ENCODE measurements around the gene LARGE1.
"Not testable (repeated sequence)": the region's sequence is repeated elsewhere in the genome, so short reads cannot be mapped to it uniquely, and the experiment has no call there.

LARGE1 gene

GRCh38 chr22:33584152-33584551, 336.1 kb downstream of the LARGE1 start:
- no peak for DNase-seq

- no peak for DNase-seq
Observed at GRCh38 chr22:33582822-33583400, 337.4 kb downstream of the LARGE1 start.

- peak; percentile 94 for DNase-seq
Observed at GRCh38 chr22:33580310-33580709, 340.0 kb downstream of the LARGE1 start.

DNA sequence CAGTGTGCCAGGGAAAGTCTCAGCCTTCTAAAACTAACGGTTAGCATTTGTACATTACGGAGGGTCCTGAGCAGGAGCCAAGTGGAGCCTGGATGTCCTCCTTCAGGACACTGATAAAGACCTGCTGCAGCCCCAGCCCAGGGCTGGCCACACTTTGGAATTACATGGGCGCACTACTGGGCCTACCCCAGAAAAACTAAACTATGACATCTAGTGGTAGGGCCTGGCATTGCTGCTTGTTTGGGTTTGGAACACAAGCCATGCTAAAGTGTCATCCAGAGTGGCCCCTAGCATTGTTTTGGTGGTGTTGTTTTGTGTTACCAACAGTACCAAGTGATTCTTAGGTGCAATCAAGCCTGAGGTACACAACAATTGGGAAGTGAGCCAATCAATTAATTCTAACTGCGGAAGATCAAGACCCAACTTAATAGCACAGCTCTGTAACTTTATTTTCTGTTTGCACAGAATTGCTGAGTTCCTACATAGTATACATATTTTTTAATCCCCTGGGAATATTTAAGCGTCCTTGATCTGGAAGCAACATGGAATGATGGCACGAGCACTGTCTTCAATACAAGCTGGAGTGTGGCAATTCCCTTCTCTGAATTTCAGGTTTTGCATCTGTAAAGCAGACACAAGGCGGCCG, 340.7 kb downstream of the LARGE1 start:
- DNase-seq, result peak; percentile 29

GRCh38 chr22:33578752-33579151, 341.5 kb downstream of the LARGE1 start:
- DNase-seq, result no peak

- DNase-seq, result peak; percentile 53
Observed at GRCh38 chr22:33577862-33578411, 342.3 kb downstream of the LARGE1 start.

DNA sequence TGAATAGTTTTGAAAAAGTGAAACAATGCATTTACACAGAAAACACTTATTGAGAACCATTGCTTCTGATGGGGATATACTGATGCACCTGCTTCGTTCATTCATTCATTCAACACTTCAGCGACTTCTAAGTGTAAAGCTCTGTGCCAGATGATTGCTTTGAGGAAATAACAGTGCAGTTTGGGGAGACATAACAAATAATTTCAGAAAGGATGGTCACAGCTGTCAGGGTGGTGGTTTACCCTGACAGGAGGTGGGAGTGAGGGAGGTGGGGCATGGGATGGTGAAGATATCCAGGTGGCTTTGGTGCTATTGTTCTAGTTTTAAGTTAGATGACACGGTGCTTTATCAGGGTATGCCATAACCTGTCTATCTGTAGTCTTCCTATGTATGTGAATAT, 344.1 kb downstream of the LARGE1 start:
- DNase-seq, result no peak

DNA sequence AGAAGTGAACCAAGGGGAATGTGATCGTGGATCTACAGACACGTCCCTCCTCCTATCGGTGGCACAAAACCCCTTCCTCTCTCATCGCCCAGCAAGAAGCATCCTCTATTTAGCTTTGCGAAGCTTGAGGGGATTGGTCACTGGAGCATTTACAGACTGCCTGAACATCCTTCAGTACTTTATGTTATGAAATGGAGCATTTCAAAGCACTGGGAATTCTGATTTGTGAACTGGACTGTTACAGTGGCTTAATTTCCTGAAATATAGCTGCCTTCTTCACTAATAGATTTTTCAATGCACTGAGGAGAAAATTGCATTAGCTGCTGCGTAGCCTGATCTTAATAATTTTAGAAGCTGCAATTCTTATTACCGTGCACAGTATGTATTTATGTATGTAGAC, 344.5 kb downstream of the LARGE1 start:
- DNase-seq, result no peak

DNA sequence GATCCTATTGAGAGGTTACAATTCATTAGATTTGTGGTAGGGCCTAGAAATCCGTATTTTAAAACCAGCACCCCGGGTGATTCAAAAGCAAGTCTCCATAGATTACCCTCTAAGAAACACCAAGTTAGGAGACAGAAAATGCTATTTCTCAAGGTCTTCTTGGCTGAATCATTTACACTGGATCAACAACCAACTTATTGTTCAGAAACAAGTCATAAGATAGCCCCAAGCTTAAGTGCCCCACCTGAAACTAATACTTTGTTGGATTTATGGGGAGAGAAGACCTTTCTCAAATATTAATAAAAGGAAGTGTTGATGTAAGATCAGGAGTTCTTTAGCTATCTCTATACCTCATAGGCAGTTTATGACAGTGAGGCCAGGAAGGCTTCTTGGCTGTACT, 345.2 kb downstream of the LARGE1 start:
- no peak for DNase-seq

DNA sequence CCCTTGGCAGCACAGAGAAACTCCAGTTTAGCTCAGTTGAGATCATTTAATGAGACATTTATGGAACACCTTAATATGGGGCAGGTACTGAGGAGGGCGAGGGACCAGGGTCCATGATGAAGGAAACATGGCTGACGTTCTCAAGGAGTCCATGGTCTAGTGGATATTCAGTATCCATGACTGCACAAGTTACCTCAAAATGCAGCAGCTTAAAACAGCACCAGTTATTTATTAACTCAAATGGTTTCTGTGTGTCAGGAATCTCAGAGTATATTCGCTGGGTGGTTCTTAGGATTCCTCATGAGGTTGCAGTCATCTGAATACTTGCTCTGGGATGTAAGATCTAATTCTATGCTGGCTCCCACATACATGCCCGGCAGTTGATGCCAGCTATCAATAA, 346.8 kb downstream of the LARGE1 start:
- no peak for DNase-seq

DNA sequence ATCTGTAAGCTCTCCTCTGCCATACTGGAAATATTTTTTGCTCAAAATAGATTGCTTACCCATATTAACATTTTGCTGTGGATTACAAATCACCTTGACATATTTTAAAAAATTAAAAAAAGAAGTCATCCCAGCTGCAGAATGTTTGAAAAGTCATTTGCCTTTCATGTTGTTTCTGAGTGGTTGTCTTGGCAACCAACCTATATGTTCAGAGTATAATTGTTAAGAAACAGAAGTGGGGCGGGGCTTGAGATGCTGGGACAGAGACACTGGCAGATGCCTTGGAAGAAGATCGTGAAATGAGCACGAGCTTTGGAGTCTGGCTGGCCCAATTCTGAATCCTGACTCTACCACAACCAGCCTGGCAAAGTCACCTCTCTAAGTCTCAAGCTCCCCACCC, 348.2 kb downstream of the LARGE1 start:
- no peak for DNase-seq

GRCh38 chr22:33570110-33570509, 350.2 kb downstream of the LARGE1 start:
- DNase-seq, result no peak

- peak; percentile 42 for DNase-seq
Observed at GRCh38 chr22:33569559-33569958, 350.7 kb downstream of the LARGE1 start.

DNA sequence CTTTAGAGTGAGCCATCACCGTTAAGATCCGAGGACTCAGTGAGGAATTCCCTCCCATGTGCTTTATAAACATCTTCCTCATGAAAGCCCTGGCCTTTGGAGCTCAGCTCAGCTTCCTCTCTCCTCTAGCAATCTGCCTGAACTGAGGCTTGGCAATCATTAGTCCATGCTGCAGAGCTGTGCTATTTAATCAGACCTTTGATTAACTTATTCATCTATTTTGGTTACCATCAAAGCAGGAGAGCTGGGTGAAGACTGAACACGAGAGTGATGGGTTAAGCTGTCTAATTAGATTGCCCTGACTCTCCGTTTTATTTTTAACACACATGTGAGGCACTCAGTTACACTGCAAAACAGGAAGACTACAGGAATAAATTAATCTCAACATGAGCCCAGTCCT, 351.3 kb downstream of the LARGE1 start:
- DNase-seq, result no peak

DNA sequence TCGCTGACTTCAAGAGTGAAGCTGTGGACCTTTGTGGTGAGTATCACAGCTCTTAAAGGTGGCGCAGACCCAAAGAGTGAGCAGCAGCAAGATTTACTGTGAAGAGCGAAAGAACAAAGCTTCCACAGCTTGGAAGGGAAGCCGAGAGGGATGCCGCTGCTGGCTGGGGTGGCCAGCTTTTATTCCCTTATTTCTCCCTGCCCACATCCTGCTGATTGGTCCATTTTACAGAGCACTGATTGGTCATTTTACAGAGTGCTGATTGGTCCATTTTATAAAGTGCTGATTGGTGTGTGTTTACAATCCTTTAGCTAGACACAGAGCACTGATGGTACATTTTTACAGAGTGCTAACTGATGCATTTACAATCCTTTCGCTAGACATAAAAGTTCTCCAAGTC, 353.8 kb downstream of the LARGE1 start:
- not testable (repeated sequence) for DNase-seq

GRCh38 chr22:33565580-33565995, 354.7 kb downstream of the LARGE1 start:
- peak; percentile 12 for DNase-seq

DNA sequence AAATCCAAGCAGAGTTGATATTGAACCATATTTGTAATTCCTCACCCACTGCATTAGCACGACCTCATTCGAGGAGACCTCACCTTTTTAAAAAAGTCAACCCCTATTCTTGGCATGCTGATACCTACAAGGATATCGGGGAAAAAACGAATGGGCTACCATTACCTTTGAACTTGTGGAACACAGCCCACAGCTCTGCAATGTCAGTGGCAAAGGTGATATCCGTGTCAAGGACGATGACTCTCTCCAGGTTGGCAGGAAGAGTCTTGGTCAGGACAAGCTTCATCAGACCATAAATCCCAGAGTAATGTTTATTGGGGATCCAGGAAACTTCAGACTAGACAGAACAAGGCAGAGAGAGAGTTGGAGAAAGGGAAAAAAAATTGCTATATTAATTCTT, 355.6 kb downstream of the LARGE1 start:
- DNase-seq, result no peak

DNA sequence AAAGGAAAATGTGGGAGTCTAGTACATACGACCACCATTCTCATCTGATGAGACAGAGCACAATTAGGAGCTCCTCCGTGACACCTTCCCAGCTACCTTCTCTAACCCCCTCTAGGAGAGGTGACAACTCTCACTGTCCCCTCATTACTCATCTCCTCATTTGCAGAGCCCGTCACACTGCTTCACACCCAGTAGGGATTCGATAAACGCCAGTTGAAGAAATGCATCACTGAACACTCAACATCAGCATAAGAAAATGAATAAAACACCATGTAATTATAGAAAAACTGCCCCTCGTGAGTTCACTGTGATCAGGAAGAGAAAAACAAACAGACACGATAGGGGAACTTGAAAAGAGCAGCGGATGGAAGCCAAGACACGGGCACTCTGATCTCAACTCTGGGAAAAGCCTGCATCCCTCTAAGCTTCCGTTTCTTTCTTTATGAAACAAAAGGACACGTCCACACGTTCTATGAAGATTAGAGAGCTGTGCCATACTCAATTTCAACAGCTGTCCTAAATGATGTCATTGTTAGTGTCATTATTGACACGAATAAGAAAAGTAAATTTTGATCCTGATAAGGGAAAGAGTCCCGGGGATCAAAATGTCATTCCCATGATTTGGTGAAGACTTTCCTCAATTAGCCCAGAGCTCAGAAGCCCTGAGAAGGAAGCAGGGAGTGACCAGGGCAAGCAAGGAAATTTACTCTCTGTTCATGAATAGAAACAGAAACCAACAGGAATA, 356.9 kb downstream of the LARGE1 start:
- DNase-seq, result peak; percentile 16

DNA sequence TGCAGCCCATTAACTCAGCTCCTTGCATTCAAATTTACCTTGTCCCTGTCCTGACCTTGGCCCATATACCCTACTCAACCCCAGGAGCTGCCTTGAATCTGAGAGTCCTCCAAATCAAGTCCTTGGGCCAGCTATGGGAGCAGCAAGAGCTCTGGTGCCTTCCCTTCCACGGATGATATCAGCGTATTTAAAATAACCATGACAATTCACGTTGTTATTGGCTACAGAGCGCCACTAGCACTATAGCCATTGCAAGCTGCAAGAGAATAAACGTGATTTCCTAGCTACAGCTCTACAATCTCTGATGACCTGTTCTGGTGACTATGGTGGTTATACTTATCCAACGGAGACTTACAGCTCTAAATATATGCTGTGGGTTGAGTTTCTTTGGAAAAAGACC, 357.8 kb downstream of the LARGE1 start:
- peak; percentile 39 for DNase-seq

GRCh38 chr22:33561149-33561807, 359.0 kb downstream of the LARGE1 start:
- DNase-seq, result no peak

DNA sequence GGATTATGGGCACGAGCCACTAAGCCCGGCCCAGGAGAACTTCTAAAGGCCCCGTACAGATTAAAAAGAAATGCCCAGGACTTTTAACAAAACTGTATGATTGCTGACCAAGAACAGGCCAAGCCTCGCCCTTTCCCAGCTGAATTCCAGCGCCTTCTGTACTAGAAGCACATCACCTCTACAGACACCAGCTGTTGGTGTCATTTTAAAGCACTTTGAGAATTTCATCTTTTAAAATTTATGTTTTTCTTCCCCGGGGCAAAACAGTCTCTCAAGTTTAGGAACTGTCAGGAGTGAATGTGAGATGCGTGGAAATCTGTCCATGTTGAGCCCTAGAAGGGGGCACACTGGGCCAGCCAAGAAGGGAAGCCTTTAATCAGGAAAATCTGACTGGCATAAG, 362.4 kb downstream of the LARGE1 start:
- no peak for DNase-seq

- DNase-seq, result no peak
Observed at GRCh38 chr22:33555814-33556522, 364.3 kb downstream of the LARGE1 start.

DNA sequence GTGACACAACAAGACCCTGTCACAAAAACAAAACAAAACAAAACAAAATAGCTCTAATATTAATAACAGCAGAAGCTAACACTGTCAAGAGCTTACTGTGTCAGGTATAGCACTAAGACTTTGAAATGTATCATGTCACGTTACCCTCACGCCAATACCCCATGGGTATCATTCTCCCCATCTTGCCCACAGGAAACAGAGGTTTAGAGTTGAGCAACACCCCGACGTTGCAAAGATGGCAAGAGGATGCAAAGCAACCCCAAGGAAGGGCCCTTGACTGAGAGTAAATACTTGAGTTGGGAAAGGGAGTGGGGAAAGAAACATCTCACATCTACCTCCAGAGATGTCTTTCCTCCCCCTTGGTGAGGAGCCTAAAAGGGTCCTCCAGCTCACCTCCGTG, 366.8 kb downstream of the LARGE1 start:
- DNase-seq, result no peak
